GM18507 (cell line): Measurements from ENCODE around the gene KRTAP6-2.

Source experiments
- DNase-seq: peaks from one replicate; pipeline ENCODE4 v3.0.0; 2011; ENCODE audit warnings: low read depth; ENCODE audit not compliant: insufficient read length; ENCODE audit errors: extremely low spot score
- FAIRE-seq: peaks from 2 replicates; lab custom pipeline; 2011; peaks lifted over from hg19 to GRCh38; lab: Jason Lieb, UNC

The KRTAP6-2 gene

GRCh38 chr21:30598802-30599201 lies at the start of gene KRTAP6-2:
KRTAP6-2 (minus strand) TSS chr21:30598902; CDS start chr21:30598874, 28 bp downstream.
- no peak for FAIRE-seq
- DNase-seq: no peak

DNA sequence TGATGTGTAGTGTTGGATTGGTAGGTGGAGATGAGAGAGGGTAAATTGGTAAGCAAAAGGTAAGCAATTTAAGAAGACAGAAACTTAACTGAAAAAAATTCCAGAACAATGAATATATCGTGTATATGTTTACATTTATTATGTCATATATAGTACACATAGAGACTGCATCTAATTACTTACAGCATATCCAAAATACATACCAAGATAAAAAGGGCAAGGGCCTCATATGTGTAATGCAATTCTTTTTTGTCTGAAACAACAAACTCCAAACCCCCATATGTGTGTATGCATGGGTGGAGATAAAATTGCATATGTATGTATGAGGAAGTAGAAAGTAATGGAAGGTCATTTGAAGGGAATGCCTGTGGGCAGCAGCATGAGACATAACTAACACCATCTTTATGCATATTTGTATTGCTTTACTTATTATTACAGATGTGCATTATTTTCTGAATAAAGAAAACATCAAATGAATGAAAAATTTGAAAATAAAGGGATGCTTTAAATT lies 48.3 kb upstream of the KRTAP6-2 start:
- no peak for DNase-seq
- no peak for FAIRE-seq

DNA sequence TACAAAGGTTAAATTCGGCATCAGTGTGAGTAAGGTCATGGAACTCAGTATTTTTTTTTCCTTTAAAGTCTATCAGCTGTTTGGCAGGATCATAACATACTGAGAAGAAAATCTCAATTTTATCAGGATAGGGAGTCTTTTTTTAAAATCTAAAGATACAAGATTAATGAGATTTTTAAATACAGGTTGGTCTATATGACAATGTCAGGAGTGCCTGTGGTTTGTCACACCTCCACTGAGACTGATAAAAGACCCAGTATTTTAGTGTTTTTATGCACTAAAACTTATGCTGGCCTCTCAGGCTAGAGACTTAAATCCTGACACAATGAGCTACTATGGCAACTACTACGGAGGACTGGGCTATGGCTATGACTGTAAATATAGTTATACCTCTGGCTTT lies 43.9 kb upstream of the KRTAP6-2 start, which contains the start of gene KRTAP20-3:
TSS of gene KRTAP20-3 (plus strand) at position 301 of the 400 bp plus-strand sequence.
- FAIRE-seq: no peak
- no peak for DNase-seq

DNA sequence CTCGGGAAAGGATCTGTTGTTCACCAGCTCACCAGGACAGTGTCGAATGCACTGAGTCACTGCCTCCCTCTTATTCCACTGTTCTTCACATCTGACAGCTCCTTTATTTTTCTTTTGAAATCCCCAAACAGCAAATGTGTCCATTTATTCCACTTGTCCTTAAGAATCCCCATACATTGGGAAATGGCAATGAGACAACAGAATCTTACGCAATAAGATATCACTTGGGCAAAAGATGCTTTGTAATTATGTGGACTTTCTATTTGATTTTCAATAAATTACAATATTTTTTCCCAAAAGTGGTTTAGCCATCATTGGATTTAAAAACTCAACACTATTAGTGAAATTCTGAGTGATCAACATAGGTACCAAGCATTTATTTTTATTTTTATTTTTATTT lies 40.0 kb upstream of the KRTAP6-2 start:
- FAIRE-seq: no peak
- DNase-seq: no peak

DNA sequence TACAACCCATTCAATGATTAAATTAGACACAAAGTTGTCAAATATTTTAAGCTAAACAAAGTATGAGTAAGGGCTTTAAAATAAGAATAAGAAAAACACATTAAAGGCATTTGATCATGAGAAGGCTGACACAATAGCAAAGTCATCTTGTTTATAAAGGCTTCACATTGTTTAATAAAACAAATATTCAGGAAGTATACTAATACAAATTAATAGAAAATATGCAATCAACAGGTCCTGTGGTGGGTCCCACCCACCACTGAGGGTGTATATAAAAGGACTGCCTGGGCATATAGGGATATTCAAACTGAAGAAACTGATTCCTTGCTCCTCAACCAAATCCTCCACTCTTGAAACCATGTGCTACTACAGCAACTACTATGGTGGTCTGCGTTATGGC lies 36.2 kb upstream of the KRTAP6-2 start, which contains the start of gene KRTAP20-2:
TSS of gene KRTAP20-2 (plus strand) at position 301 of the 400 bp plus-strand sequence. CDS start at position 359, 58 bp downstream.
- no peak for DNase-seq

DNA sequence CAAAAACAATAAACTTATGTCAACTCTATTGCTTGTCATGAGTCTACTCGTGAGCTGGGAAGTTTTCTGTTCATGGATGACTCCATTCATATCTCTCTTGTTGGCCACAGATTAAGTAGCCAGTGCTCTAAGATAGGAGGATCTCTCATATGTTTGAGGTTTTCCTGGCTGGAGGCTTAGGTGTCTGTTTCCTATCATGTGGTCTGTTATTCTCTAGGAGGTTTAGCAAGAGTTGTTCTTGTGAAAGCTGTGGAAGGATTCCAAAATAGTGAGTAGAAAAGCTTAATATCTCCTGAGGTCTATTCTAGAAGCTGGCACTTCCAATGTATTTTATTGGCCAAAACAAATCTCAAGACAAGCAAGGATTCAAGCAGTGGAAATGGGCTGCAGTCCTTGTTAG lies 30.5 kb upstream of the KRTAP6-2 start:
- FAIRE-seq (no peak), DNase-seq (no peak)

More for the DNA sequence above, 36.2 kb upstream of the KRTAP6-2 start, which contains the start of gene KRTAP20-2:
- no peak for FAIRE-seq

GRCh38 chr21:30628109-30628508 lies 29.4 kb upstream of the KRTAP6-2 start:
- FAIRE-seq: no peak
- no peak for DNase-seq

DNA sequence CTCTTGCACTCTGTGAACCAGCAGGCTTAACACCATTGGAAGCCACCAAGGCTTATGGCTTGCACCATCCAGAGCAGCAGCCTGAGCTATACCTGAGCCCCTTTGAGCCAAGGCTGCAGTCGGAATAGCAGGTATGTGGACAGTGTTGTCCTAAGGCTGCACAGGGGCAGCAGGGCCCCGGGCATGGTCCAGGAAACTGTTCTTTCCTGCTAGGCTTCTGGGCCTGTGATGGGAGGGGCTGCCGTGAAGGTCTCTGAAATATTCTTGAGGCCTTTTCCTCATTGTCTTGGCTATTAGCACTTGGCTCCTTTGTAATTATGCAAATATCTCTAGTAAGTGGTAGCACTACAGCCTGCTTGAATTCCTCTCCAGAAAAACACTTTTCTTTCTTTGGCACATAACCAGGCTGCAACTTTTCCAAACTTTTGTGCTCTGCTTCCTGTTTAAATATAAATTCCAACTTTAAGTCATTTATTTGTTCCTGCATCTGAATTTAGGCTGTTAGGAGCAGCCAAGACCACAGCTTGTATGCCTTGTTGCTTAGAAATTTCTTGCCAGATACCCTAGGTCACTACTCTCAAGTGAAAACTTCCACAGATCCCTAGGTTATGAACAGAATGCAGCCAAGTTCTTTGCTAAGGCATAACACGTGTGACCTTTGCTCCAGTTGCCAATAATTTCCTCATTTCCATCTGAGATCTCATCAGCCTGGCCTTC lies 26.9 kb upstream of the KRTAP6-2 start:
- no peak for DNase-seq
- no peak for FAIRE-seq

DNA sequence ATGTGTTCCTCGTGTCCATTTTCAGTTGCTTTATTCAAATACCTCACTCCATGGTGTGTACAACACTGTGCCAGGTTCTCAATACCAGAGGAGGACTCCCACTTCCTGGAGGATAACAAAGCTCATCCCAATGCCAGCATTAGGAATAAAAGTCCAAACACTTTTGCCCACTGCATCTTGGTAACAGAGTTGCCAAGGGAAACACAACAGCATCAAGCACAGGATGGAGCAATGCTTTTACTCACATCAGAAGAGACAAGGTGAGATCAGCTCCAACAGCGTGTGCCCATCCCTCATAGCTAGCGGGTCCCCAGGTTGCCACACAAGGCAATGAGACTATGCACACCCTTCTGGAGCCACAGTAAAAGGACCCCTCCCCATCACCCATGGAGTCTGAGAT lies 24.7 kb upstream of the KRTAP6-2 start:
- DNase-seq (no peak), FAIRE-seq (no peak)

GRCh38 chr21:30620522-30620921 lies 21.8 kb upstream of the KRTAP6-2 start, which contains the start of gene KRTAP20-4:
KRTAP20-4 (plus strand) TSS chr21:30620627.
- FAIRE-seq (no peak), DNase-seq (no peak)

GRCh38 chr21:30620080-30620479 lies 21.4 kb upstream of the KRTAP6-2 start:
- no peak for DNase-seq
- no peak for FAIRE-seq

DNA sequence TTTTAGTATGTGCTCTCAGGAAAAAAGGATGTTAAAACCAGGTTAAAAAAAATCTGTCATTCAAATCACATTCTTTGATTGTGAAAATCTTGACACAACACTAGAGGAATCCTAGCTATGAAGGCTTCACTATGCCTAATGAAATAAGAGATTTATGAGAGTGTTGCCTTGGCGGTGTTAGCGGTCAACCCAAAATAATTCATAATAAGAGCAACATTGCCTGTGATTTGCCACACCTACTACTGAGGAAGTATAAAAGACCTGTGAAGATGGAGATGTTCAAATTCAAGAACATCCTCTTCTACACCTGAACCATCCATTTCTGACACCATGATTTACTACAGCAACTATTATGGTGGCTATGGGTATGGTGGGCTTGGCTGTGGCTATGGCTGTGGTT lies 17.4 kb upstream of the KRTAP6-2 start, which contains the start of gene KRTAP20-1:
TSS of gene KRTAP20-1 (plus strand) at position 301 of the 400 bp plus-strand sequence. CDS start at position 331, 30 bp downstream.
- DNase-seq (no peak), FAIRE-seq (no peak)

DNA sequence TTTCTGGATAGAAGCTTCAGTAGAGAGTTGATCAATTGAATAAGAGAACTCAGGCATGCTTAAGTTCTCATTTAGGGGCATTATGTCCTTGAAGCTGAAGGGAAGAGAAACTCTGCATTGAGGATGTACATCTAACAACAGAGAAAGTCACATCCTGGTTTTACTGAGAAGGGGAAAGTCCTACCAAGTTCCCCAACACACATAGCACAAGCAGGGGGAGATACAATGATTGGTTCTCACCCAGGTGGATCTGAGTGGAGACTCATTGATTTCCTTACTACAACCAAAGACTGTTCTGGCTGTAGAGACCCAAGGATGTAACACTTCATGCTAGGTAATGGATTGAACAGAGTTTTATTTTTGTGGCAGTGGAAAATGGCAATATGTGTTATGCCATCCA lies 16.5 kb upstream of the KRTAP6-2 start:
- DNase-seq (no peak), FAIRE-seq (no peak)

DNA sequence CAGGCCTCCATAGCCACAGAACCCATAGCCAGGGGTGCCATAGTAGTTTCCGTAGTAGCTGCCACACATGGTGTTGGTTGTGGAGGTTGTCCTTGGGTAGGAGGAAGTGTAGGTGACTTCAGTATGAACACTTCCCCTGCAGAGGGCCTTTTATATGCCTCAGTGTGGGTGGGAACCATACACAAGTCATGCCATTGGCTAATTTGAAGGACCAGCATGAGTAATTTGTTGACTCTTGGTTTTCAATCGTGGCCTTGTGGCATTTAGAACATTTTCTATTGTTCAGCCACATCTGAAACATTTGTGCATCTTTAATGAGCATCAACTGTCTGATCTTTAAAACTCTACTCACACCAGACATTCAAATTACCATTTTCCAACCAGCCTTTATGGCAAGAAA lies 15.1 kb upstream of the KRTAP6-2 start, which contains the start of gene KRTAP6-1:
TSS of gene KRTAP6-1 (minus strand) at position 95 of the 400 bp plus-strand sequence. CDS start at position 69, 26 bp downstream.
- no peak for DNase-seq
- FAIRE-seq: no peak

GRCh38 chr21:30612132-30612531 lies 13.4 kb upstream of the KRTAP6-2 start:
- FAIRE-seq (no peak), DNase-seq (no peak)

DNA sequence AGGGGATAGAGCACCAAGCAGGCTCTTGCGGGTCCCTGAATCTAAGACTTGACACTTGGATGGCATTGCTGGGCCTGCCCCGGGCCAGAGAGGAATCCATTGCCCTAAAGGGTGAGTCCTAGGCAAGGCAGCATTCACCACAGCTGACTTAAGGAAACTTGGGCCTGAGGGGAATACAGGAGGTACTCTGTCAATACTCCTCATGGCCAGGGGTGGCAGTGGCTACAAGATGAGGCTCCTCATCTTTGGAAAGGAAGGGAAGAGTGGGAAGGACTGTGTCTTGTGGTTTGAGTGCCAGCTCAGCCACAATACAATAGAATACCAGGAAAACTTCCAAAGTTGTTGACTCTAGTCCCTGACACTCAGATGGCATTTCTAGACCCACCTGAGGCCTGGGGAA lies 7.3 kb upstream of the KRTAP6-2 start:
- DNase-seq: no peak
- FAIRE-seq: no peak

GRCh38 chr21:30600787-30601186 lies 2.1 kb upstream of the KRTAP6-2 start, which contains the start of gene KRTAP22-1:
KRTAP22-1 (plus strand) TSS chr21:30601087.
- no peak for DNase-seq
- no peak for FAIRE-seq

GRCh38 chr21:30592140-30592539 lies 6.6 kb downstream of the KRTAP6-2 start, which contains the start of gene KRTAP6-3:
KRTAP6-3 (plus strand) TSS chr21:30592440; CDS start chr21:30592446, 6 bp downstream.
- no peak for FAIRE-seq

GRCh38 chr21:30590297-30590696 lies 8.4 kb downstream of the KRTAP6-2 start, which contains the start of gene KRTAP22-2:
KRTAP22-2 (minus strand) TSS chr21:30590397.
- DNase-seq (no peak), FAIRE-seq (no peak)

More at GRCh38 chr21:30592140-30592539, 6.6 kb downstream of the KRTAP6-2 start, which contains the start of gene KRTAP6-3:
- no peak for DNase-seq

GRCh38 chr21:30582870-30583269 lies 15.8 kb downstream of the KRTAP6-2 start:
- no peak for FAIRE-seq
- no peak for DNase-seq
